Parathyroid adenoma (tissue), 2 donors: Measurements from ENCODE around the gene G3BP2.
A peak's percentile ranks its signal among the peaks of the same experiment; 100 is the strongest.

Experiments used
- H2AFZ ChIP-seq: fragments of 300-600 bp; sonication (generic); one replicate; pipeline ENCODE4 v1.7.0; 2017; ENCODE audit warnings: antibody characterized with exemption, mild to moderate bottlenecking
- H3K27ac ChIP-seq: fragments of 300-600 bp; sonication (generic); one replicate; pipeline ENCODE4 v1.7.0; 2017
- H3K27me3 ChIP-seq: fragments of 300-600 bp; sonication (generic); one replicate; pipeline ENCODE4 v1.7.0; 2017; ENCODE audit warnings: low read length; ENCODE audit not compliant: control insufficient read depth, insufficient read depth
- H3K36me3 ChIP-seq: fragments of 300-600 bp; sonication (generic); one replicate; pipeline ENCODE4 v1.7.0; 2017; ENCODE audit warnings: low read length; ENCODE audit not compliant: control insufficient read depth, insufficient read depth
- H3K4me1 ChIP-seq: fragments of 300-600 bp; sonication (generic); one replicate; pipeline ENCODE4 v1.7.0; 2017; ENCODE audit warnings: control low read depth
- H3K4me2 ChIP-seq: fragments of 300-600 bp; sonication (generic); one replicate; pipeline ENCODE4 v1.7.0; 2017; ENCODE audit warnings: low read length
- H3K4me3 ChIP-seq: fragments of 300-600 bp; sonication (generic); one replicate; pipeline ENCODE4 v1.7.0; 2017; ENCODE audit warnings: low read depth, low read length
- H3K79me2 ChIP-seq: fragments of 300-600 bp; sonication (generic); one replicate; pipeline ENCODE4 v1.7.0; 2017; ENCODE audit warnings: control low read depth
- H3K9ac ChIP-seq: fragments of 300-600 bp; sonication (generic); one replicate; pipeline ENCODE4 v1.7.0; 2017; ENCODE audit warnings: mild to moderate bottlenecking
- H3K9me3 ChIP-seq: fragments of 300-600 bp; sonication (generic); one replicate; pipeline ENCODE4 v1.7.0; 2017; ENCODE audit warnings: low read length; ENCODE audit not compliant: control insufficient read depth
- CTCF ChIP-seq: fragments of 300-600 bp; sonication (generic); IDR thresholded peaks from one replicate; pipeline ENCODE4 v1.7.0; 2017; ENCODE audit warnings: antibody characterized with exemption, mild to moderate bottlenecking
- donor health status: primary hyperparathyroidism.

G3BP2 gene

GRCh38 chr4:75630174-75630936 is 42.9 kb downstream of the G3BP2 start, which contains the start of gene CDKL2:
Gene CDKL2, minus strand, starts transcription at chr4:75630528. Its CDS starts 4,540 bp downstream, at chr4:75625988.
- H3K4me2 ChIP-seq = peak within 1 kb of the TSS; percentile 98
- H3K9ac ChIP-seq = peak within 1 kb of the TSS; percentile 28
- H3K4me1 ChIP-seq = no peaks in the 10 kb centered on the region
- H3K9me3 ChIP-seq = no peaks in the 10 kb centered on the region
- no peaks in the 10 kb centered on the region for H3K79me2 ChIP-seq
- peak within 1 kb of the TSS; percentile 75 for H3K4me3 ChIP-seq
- no peaks in the 10 kb centered on the region for H3K36me3 ChIP-seq
- no peaks in the 10 kb centered on the region for H3K27me3 ChIP-seq
- no peak for TF ChIP-seq CTCF
- peak within 1 kb of the TSS; percentile 51 for H3K27ac ChIP-seq
- peak within 1 kb of the TSS; percentile 84 for H2AFZ ChIP-seq

- Histone ChIP-seq H3K79me2 (no peaks in the 10 kb centered on the region), H3K27me3 (no peaks in the 10 kb centered on the region), H3K4me2 (peak overlapping the region; percentile 6), H3K36me3 (no peaks in the 10 kb centered on the region), H3K9me3 (no peaks in the 10 kb centered on the region), H3K9ac (no peak overlapping the region), H3K4me1 (no peaks in the 10 kb centered on the region), H3K27ac (no peak overlapping the region), H3K4me3 (no peak overlapping the region), H2AFZ (no peak overlapping the region)
- no peak for TF ChIP-seq CTCF
These were observed 44.0 kb downstream of the G3BP2 start for GRCh38 chr4:75629239-75629638.

GRCh38 chr4:75623026-75623425 is 50.2 kb downstream of the G3BP2 start:
- no peak for TF ChIP-seq CTCF
- Histone ChIP-seq H3K36me3 (no peaks in the 10 kb centered on the region), H2AFZ (no peak overlapping the region), H3K4me2 (no peak overlapping the region), H3K9me3 (no peaks in the 10 kb centered on the region), H3K4me1 (no peaks in the 10 kb centered on the region), H3K79me2 (no peaks in the 10 kb centered on the region), H3K9ac (no peak overlapping the region), H3K4me3 (no peak overlapping the region), H3K27me3 (no peaks in the 10 kb centered on the region), H3K27ac (no peak overlapping the region)

- no peaks in the 10 kb centered on the region for H3K79me2 ChIP-seq
- no peak overlapping the region for H2AFZ ChIP-seq
- no peaks in the 10 kb centered on the region for H3K36me3 ChIP-seq
- no peaks in the 10 kb centered on the region for H3K4me1 ChIP-seq
- no peak overlapping the region for H3K4me2 ChIP-seq
- no peaks in the 10 kb centered on the region for H3K27me3 ChIP-seq
- TF ChIP-seq CTCF = no peak
- no peak overlapping the region for H3K27ac ChIP-seq
- no peak overlapping the region for H3K9ac ChIP-seq
- no peak overlapping the region for H3K4me3 ChIP-seq
- H3K9me3 ChIP-seq = no peaks in the 10 kb centered on the region
These were observed 51.5 kb downstream of the G3BP2 start for GRCh38 chr4:75621715-75622114.

- Histone ChIP-seq H3K4me2 (no peak overlapping the region), H3K4me1 (no peaks in the 10 kb centered on the region), H3K36me3 (no peaks in the 10 kb centered on the region), H3K4me3 (no peak overlapping the region), H2AFZ (no peak overlapping the region), H3K27ac (no peak overlapping the region), H3K9me3 (no peaks in the 10 kb centered on the region), H3K9ac (no peak overlapping the region), H3K27me3 (no peaks in the 10 kb centered on the region), H3K79me2 (no peaks in the 10 kb centered on the region)
- TF ChIP-seq CTCF = no peak
These were observed 60.9 kb downstream of the G3BP2 start for GRCh38 chr4:75612306-75612705.
